C4-2B (cell line): ENCODE measurements around the gene RRP36.

ENCODE experiments used
- H3K27ac ChIP-seq: fragments of 450-650 bp; 2 replicates; pipeline ENCODE4 v1.5.1; 2017
- ZFX ChIP-seq: fragments of 450-650 bp; IDR thresholded peaks from 2 replicates; pipeline ENCODE4 v1.6.1; 2017
- TF ChIP-seq, protein P1 (sequence below): fragments of 450-650 bp; conservative IDR thresholded peaks from 2 replicates; pipeline ENCODE4 v1.5.1; 2017; ENCODE audit warnings: mild to moderate bottlenecking

RRP36 gene, protein sequence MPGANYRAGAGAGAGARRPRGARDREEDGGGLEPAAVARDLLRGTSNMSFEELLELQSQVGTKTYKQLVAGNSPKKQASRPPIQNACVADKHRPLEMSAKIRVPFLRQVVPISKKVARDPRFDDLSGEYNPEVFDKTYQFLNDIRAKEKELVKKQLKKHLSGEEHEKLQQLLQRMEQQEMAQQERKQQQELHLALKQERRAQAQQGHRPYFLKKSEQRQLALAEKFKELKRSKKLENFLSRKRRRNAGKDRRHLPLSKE

DNA sequence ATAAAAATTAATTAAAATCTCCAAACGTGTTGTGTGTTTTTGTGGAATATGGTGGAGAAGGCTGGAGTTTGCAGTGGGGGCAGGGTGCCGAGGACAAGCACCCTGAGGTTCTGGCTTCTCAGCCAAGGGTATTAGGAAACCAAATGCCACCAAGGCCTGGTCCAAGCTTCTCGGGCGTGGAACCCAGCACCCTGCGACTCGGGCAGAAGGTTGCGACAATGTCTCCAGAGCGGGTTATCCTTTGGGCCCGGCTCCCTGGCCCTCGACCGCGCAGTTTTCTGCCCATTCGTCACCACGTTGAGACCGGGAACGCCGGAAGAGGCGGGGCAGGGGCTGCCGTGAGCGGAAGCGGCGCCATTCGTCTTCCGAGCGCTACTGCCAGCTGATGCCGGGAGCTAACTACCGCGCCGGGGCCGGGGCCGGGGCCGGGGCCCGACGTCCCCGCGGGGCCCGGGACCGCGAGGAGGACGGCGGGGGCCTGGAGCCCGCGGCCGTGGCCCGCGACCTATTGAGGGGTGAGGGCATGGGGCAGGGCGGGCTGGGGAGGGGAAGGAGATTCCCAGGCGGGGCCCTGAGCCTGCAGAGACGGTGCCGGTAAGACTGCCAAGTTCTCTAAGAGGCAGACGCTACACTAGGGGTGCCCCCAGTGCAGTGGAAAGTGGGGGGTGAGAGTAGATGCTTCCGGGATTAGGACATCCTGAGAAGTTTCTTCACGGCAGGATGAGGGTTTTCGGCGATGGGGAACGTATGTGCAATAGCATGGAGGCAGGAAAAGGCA, at the start of gene RRP36:
RRP36 (plus strand) TSS at position 354 of the 778 bp plus-strand sequence; CDS start at position 386, 32 bp downstream.
- TF ChIP-seq, protein P1, sequence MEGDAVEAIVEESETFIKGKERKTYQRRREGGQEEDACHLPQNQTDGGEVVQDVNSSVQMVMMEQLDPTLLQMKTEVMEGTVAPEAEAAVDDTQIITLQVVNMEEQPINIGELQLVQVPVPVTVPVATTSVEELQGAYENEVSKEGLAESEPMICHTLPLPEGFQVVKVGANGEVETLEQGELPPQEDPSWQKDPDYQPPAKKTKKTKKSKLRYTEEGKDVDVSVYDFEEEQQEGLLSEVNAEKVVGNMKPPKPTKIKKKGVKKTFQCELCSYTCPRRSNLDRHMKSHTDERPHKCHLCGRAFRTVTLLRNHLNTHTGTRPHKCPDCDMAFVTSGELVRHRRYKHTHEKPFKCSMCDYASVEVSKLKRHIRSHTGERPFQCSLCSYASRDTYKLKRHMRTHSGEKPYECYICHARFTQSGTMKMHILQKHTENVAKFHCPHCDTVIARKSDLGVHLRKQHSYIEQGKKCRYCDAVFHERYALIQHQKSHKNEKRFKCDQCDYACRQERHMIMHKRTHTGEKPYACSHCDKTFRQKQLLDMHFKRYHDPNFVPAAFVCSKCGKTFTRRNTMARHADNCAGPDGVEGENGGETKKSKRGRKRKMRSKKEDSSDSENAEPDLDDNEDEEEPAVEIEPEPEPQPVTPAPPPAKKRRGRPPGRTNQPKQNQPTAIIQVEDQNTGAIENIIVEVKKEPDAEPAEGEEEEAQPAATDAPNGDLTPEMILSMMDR = no peak
- TF ChIP-seq ZFX = peak; percentile 67; the same call in 1 of the 2 replicates

DNA sequence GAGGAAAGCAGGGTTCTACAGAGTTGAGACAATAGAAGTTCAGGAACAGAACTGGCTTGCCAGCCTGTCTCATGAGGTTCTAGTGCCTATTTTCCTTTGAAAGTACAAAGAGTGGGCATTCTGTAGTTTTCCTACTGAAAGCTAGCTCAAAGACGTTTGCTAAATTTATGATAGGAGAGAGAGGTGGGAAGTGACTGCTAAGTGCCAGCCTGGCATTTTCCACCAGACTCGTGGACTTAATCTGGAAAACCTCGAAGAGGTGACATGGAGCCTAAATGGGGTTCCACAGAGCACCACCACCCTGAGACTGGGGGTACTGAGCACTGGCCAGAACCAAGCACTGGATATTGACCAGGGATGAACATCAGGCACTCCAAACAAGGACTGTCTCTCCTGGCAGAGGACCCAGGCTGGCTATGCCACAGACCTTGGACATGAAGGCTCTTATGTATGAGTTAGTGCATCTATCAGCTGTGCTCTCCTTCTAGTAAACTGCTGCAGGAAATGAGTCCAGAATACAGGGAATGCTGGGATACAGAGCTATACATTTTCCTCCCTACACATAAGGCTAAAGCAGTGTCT, 49.6 kb upstream of the RRP36 start:
- TF ChIP-seq, protein P1 = no peak
- TF ChIP-seq ZFX = no peak
- H3K27ac ChIP-seq = no peak overlapping the region

More for the DNA sequence above, at the start of gene RRP36:
- peak within 1 kb of the TSS; percentile 95 for H3K27ac ChIP-seq

DNA sequence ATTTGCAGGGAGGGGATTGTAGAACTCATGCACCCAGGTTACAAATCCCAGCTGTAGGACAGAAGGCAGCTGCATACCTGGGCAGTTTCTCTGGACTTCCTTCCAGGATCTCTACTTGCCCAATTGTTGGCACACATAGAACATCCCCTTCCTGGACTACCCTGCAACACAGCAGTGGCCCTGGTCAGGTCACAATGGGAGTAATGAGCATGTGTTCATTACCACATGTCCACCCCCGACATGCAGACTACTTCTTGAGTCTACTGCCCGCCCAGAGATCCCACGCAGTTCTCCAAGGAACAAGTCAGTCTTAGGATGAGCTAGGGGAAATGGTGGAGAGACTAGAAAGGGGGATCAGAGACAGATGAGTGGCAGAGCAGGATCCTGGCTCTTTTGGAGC, 47.5 kb upstream of the RRP36 start:
- TF ChIP-seq ZFX = no peak
- TF ChIP-seq, protein P1 = no peak
- no peak overlapping the region for H3K27ac ChIP-seq

DNA sequence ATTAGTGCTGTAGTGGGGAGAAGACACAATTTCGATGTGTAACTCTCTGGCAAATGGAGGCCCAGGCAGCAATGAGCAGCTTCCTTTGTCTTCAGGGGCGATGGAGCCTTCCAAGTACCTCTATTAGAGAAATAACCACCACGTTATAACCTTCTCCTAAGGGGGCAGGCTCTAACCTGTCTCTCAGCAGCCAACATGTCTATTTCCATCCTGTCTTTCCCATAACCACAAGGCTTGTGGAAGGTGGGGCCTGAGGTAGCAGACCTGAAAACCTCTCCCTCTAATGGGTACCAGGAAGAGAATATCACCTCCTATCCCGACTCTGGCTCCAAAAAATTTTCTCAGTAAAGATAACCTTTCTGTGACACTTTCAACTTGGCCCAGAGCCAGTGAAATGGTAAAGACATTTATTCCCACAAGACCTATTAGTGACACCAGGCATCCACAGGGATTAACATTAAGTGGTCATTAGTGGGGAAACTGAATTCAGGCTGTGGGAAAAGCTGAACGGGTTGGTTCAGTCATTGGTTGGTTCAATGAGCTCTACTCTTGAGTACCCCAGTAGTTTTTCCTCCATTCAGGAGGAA, 46.4 kb upstream of the RRP36 start:
- TF ChIP-seq ZFX = no peak
- TF ChIP-seq, protein P1 = no peak
- no peak overlapping the region for H3K27ac ChIP-seq

DNA sequence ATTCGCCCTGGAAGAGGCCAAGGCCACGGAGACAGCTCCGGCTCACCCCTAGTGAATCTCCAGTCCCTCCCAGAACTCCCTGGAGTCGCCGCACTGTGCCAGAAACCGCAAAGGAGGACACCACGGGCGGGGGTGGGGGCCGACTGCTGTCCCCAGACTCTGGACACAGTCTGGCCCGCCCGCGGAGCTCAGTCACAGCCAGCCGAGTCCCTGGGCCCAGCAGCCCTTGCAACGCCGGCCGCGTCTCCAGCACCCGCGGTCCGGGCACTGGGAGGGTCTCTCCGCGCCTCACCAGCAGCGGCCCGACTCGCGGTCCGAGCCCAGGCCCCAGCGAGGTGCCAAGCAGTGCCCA, 43.0 kb upstream of the RRP36 start:
- H3K27ac ChIP-seq = peak overlapping the region; percentile 96
- TF ChIP-seq, protein P1 = no peak
- TF ChIP-seq ZFX = no peak

DNA sequence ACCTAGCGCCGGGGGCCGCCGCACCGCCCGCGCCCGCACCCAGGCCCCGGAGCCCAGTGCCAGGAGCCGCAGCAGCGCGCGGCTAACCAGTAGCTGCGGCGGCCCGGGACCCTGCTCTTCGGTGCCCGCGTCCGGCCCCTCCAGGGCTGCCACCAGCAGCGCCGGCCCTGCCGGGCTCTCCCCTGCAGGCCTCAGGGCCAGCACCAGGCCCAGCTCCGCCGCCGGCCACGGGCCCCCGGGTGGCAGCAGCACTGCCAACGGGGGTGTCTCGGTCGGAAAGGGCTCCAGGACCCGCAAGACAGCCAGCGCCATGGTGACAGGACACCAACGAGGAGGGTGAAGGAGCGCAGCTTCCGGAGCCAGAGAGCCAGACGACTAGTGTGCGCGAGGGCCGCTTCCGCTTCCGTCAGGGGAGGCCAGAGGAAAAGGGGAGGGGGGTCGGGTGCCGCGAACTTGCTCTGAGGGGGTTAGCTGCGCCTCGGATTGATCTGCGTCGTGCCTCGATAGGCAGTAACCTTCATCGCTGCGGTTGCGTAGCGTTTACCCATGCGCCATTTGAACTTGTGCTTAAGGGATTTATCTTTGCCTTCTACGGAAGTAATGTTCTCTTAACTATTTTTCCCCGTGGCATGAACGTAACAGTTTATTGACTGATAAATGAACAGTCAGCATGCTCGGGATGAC, 42.4 kb upstream of the RRP36 start, which contains the start of gene PEX6:
PEX6 (minus strand) TSS at position 343 of the 684 bp plus-strand sequence; CDS start at position 312, 31 bp downstream.
- TF ChIP-seq ZFX = peak; percentile 97
- TF ChIP-seq, protein P1 = no peak
- H3K27ac ChIP-seq = peak within 1 kb of the TSS; percentile 96
